OCI-LY1 (cell line): Measurements from ENCODE around the gene KCTD2.

Experiments
- H2AFZ ChIP-seq: fragments of 200-600 bp; sonication (generic), shearing (Covaris generic); 2 replicates; pipeline ENCODE4 v1.6.0; 2014; ENCODE audit warnings: antibody characterized with exemption, mild to moderate bottlenecking, low read length
- H3F3A ChIP-seq: fragments of 200-600 bp; sonication (generic), shearing (Covaris generic); 2 replicates; pipeline ENCODE4 v1.6.0; 2014; ENCODE audit warnings: mild to moderate bottlenecking, antibody characterized with exemption, low read length, moderate library complexity; ENCODE audit not compliant: insufficient read depth
- H3K27ac ChIP-seq: fragments of 200-600 bp; sonication (generic); 2 replicates; pipeline ENCODE4 v1.5.1; 2014; ENCODE audit warnings: low read length, mixed run types, mild to moderate bottlenecking, low read depth; ENCODE audit not compliant: poor library complexity, severe bottlenecking
- H3K27me3 ChIP-seq: fragments of 200-600 bp; sonication (generic); 2 replicates; pipeline ENCODE4 v1.6.0; 2014; ENCODE audit warnings: antibody characterized with exemption, mild to moderate bottlenecking, low read length, moderate library complexity; ENCODE audit not compliant: insufficient read depth
- H3K36me3 ChIP-seq: fragments of 200-600 bp; sonication (generic); 2 replicates; pipeline ENCODE4 v1.6.1; 2014; ENCODE audit warnings: mild to moderate bottlenecking, antibody characterized with exemption, low read length, moderate library complexity, mixed read lengths; ENCODE audit not compliant: insufficient read depth
- H3K4me1 ChIP-seq: fragments of 200-600 bp; sonication (generic); 2 replicates; pipeline ENCODE4 v1.5.1; 2014; ENCODE audit warnings: mild to moderate bottlenecking, low read length, moderate library complexity; ENCODE audit not compliant: insufficient read depth, severe bottlenecking
- H3K4me2 ChIP-seq: fragments of 200-600 bp; sonication (generic), shearing (Covaris generic); 2 replicates; pipeline ENCODE4 v1.6.1; 2014; ENCODE audit warnings: low read length
- H3K4me3 ChIP-seq: fragments of 200-600 bp; sonication (generic); 2 replicates; pipeline ENCODE4 v1.5.1; 2014; ENCODE audit warnings: low read length, low read depth, mild to moderate bottlenecking, mixed read lengths; ENCODE audit not compliant: poor library complexity, severe bottlenecking
- H3K79me2 ChIP-seq: fragments of 200-600 bp; shearing (Covaris generic); 2 replicates; pipeline ENCODE4 v1.6.1; 2016; ENCODE audit warnings: mixed run types, low read length, mixed read lengths; ENCODE audit not compliant: insufficient read depth
- H3K9ac ChIP-seq: fragments of 200-600 bp; sonication (generic), shearing (Covaris generic); 2 replicates; pipeline ENCODE4 v1.6.1; 2014; ENCODE audit warnings: mild to moderate bottlenecking, low read length, mixed read lengths
- H3K9me2 ChIP-seq: fragments of 200-600 bp; sonication (generic), shearing (Covaris generic); 2 replicates; pipeline ENCODE4 v1.6.1; 2014; ENCODE audit warnings: low read depth, mild to moderate bottlenecking, low read length, mixed read lengths
- H3K9me3 ChIP-seq: fragments of 200-600 bp; shearing (Covaris generic); 2 replicates; pipeline ENCODE4 v1.6.1; 2014; ENCODE audit warnings: low read length, mixed read lengths
- H4K20me1 ChIP-seq: fragments of 200-600 bp; sonication (generic), shearing (Covaris generic); 2 replicates; pipeline ENCODE4 v1.6.0; 2016; ENCODE audit warnings: mild to moderate bottlenecking, low read length; ENCODE audit not compliant: insufficient read depth
- CTCF ChIP-seq: fragments of 200-600 bp; sonication (generic), shearing (Covaris generic); IDR thresholded peaks from 2 replicates; pipeline ENCODE4 v1.5.1; 2017; ENCODE audit warnings: mild to moderate bottlenecking, antibody characterized with exemption, low read length, moderate library complexity, mixed read lengths
- EZH2 ChIP-seq: fragments of 200-600 bp; sonication (generic), shearing (Covaris generic); IDR thresholded peaks from 2 replicates; pipeline ENCODE4 v1.8.0; 2017; ENCODE audit warnings: borderline replicate concordance, mixed run types, mild to moderate bottlenecking, antibody characterized with exemption, low read length, moderate library complexity, mixed read lengths

The KCTD2 gene

GRCh38 chr17:75109407-75110233, 62.6 kb downstream of the KCTD2 start, which contains the start of gene ARMC7:
Gene ARMC7 (plus strand): TSS chr17:75109969. CDS start chr17:75110289, 320 bp downstream.
- no peaks in the 10 kb centered on the region for H4K20me1 ChIP-seq
- no peak within 1 kb of the TSS for H2AFZ ChIP-seq
- H3K4me3 ChIP-seq = peak within 1 kb of the TSS; percentile 73
- H3K27me3 ChIP-seq = no peaks in the 10 kb centered on the region
- H3K4me2 ChIP-seq = peak within 1 kb of the TSS; percentile 87
- peaks cover 38% of the 10 kb centered on the region for H3K4me1 ChIP-seq
- H3F3A ChIP-seq = 0 out of 2 replicates have a peak, but pooled peaks cover 5% of the 10 kb centered on the region
- no peak for TF ChIP-seq EZH2
- no peak for TF ChIP-seq CTCF
- no peaks in the 10 kb centered on the region for H3K79me2 ChIP-seq
- H3K27ac ChIP-seq = no peak within 1 kb of the TSS
- no peaks in the 10 kb centered on the region; the same call in 1 of the 2 replicates for H3K36me3 ChIP-seq
- peak within 1 kb of the TSS; percentile 73 for H3K9ac ChIP-seq
- H3K9me2 ChIP-seq = no peaks in the 10 kb centered on the region
- H3K9me3 ChIP-seq = no peaks in the 10 kb centered on the region

- Histone ChIP-seq H2AFZ (no peak overlapping the region), H3K36me3 (peaks cover under 1% of the 10 kb centered on the region), H3K9me2 (no peaks in the 10 kb centered on the region), H4K20me1 (no peaks in the 10 kb centered on the region), H3K79me2 (no peaks in the 10 kb centered on the region), H3K4me2 (peak overlapping the region; percentile 87), H3K9me3 (no peaks in the 10 kb centered on the region), H3K27ac (no peak overlapping the region), H3K9ac (peak overlapping the region; percentile 73), H3K27me3 (no peaks in the 10 kb centered on the region), H3F3A (0 out of 2 replicates have a peak, but pooled peaks cover 5% of the 10 kb centered on the region), H3K4me3 (peak overlapping the region; percentile 73), H3K4me1 (peaks cover 43% of the 10 kb centered on the region)
- TF ChIP-seq EZH2 = no peak
Observed at GRCh38 chr17:75110234-75110937, 63.4 kb downstream of the KCTD2 start.

- Histone ChIP-seq H3K27me3 (no peaks in the 10 kb centered on the region), H3K9me3 (no peaks in the 10 kb centered on the region), H3K79me2 (no peaks in the 10 kb centered on the region), H3K27ac (peak overlapping the region; percentile 24), H3K36me3 (peaks cover 11% of the 10 kb centered on the region), H3K9me2 (no peaks in the 10 kb centered on the region), H3K4me3 (peak overlapping the region; percentile 6), H2AFZ (no peak overlapping the region), H3K4me1 (peaks cover 43% of the 10 kb centered on the region), H3K9ac (no peak overlapping the region), H3K4me2 (peak overlapping the region; percentile 40), H4K20me1 (no peaks in the 10 kb centered on the region), H3F3A (0 out of 2 replicates have a peak, but pooled peaks cover 5% of the 10 kb centered on the region)
- TF ChIP-seq EZH2 = no peak
- TF ChIP-seq CTCF = no peak
Observed at GRCh38 chr17:75111777-75112335, 64.8 kb downstream of the KCTD2 start.
